Parathyroid adenoma (tissue), 2 donors: Measurements from ENCODE around the gene GRK1.

Experiments used
- H2AFZ ChIP-seq: fragments of 300-600 bp; sonication (generic); one replicate; pipeline ENCODE4 v1.7.0; 2017; ENCODE audit warnings: antibody characterized with exemption, mild to moderate bottlenecking
- H3K27ac ChIP-seq: fragments of 300-600 bp; sonication (generic); one replicate; pipeline ENCODE4 v1.7.0; 2017
- H3K27me3 ChIP-seq: fragments of 300-600 bp; sonication (generic); one replicate; pipeline ENCODE4 v1.7.0; 2017; ENCODE audit warnings: low read length; ENCODE audit not compliant: control insufficient read depth, insufficient read depth
- H3K36me3 ChIP-seq: fragments of 300-600 bp; sonication (generic); one replicate; pipeline ENCODE4 v1.7.0; 2017; ENCODE audit warnings: low read length; ENCODE audit not compliant: control insufficient read depth, insufficient read depth
- H3K4me1 ChIP-seq: fragments of 300-600 bp; sonication (generic); one replicate; pipeline ENCODE4 v1.7.0; 2017; ENCODE audit warnings: control low read depth
- H3K4me2 ChIP-seq: fragments of 300-600 bp; sonication (generic); one replicate; pipeline ENCODE4 v1.7.0; 2017; ENCODE audit warnings: low read length
- H3K4me3 ChIP-seq: fragments of 300-600 bp; sonication (generic); one replicate; pipeline ENCODE4 v1.7.0; 2017; ENCODE audit warnings: low read depth, low read length
- H3K79me2 ChIP-seq: fragments of 300-600 bp; sonication (generic); one replicate; pipeline ENCODE4 v1.7.0; 2017; ENCODE audit warnings: control low read depth
- H3K9ac ChIP-seq: fragments of 300-600 bp; sonication (generic); one replicate; pipeline ENCODE4 v1.7.0; 2017; ENCODE audit warnings: mild to moderate bottlenecking
- H3K9me3 ChIP-seq: fragments of 300-600 bp; sonication (generic); one replicate; pipeline ENCODE4 v1.7.0; 2017; ENCODE audit warnings: low read length; ENCODE audit not compliant: control insufficient read depth
- TF ChIP-seq, protein P1 (sequence below): fragments of 300-600 bp; sonication (generic); IDR thresholded peaks from one replicate; pipeline ENCODE4 v1.7.0; 2017; ENCODE audit warnings: antibody characterized with exemption, mild to moderate bottlenecking
- donor health status: primary hyperparathyroidism.

Gene GRK1

DNA sequence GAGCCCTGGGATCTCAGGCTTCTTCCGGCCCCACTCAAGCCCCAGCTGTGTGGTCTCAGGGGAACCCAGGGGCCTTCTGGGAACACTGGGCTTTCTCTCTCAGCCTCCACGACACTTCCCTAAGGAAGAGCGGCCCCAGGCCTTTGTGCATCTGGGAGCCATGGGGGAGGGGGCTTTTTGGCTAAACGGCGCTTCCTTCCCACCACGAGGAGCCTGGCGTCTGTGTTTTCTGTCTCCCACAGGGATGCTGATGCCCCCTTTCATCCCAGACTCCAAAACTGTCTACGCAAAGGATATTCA lies 67.8 kb downstream of the GRK1 start:
- no peaks in the 10 kb centered on the region for H3K79me2 ChIP-seq
- no peaks in the 10 kb centered on the region for H3K27me3 ChIP-seq
- H2AFZ ChIP-seq = no peak overlapping the region
- H3K9ac ChIP-seq = no peak overlapping the region
- no peak overlapping the region for H3K4me3 ChIP-seq
- no peak overlapping the region for H3K4me2 ChIP-seq
- TF ChIP-seq, protein P1, sequence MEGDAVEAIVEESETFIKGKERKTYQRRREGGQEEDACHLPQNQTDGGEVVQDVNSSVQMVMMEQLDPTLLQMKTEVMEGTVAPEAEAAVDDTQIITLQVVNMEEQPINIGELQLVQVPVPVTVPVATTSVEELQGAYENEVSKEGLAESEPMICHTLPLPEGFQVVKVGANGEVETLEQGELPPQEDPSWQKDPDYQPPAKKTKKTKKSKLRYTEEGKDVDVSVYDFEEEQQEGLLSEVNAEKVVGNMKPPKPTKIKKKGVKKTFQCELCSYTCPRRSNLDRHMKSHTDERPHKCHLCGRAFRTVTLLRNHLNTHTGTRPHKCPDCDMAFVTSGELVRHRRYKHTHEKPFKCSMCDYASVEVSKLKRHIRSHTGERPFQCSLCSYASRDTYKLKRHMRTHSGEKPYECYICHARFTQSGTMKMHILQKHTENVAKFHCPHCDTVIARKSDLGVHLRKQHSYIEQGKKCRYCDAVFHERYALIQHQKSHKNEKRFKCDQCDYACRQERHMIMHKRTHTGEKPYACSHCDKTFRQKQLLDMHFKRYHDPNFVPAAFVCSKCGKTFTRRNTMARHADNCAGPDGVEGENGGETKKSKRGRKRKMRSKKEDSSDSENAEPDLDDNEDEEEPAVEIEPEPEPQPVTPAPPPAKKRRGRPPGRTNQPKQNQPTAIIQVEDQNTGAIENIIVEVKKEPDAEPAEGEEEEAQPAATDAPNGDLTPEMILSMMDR = no peak
- H3K4me1 ChIP-seq = no peaks in the 10 kb centered on the region
- no peak overlapping the region for H3K27ac ChIP-seq
- no peaks in the 10 kb centered on the region for H3K36me3 ChIP-seq
- H3K9me3 ChIP-seq = no peaks in the 10 kb centered on the region

DNA sequence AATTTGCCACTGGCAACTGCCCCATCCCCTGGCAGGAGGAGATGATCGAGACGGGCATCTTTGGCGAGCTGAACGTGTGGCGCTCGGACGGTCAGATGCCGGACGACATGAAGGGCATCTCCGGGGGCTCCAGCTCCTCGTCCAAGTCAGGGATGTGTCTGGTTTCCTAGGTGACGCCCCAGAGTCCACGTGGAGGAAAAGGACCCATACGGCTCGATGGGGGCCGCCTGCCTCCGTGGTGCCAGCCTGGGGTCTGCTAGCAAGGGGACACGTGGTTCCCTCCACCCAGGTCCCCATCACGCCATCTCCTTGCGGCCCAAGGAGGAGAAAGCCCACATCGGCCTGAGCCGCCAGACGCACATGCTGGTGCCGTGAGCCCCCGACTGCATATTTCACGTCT lies 68.2 kb downstream of the GRK1 start:
- Histone ChIP-seq H3K4me3 (no peak overlapping the region), H3K4me1 (no peaks in the 10 kb centered on the region), H3K36me3 (no peaks in the 10 kb centered on the region), H3K27ac (no peak overlapping the region), H3K4me2 (no peak overlapping the region), H3K9ac (no peak overlapping the region), H3K9me3 (no peaks in the 10 kb centered on the region), H3K79me2 (no peaks in the 10 kb centered on the region), H3K27me3 (no peaks in the 10 kb centered on the region), H2AFZ (no peak overlapping the region)
- TF ChIP-seq, protein P1 = no peak

DNA sequence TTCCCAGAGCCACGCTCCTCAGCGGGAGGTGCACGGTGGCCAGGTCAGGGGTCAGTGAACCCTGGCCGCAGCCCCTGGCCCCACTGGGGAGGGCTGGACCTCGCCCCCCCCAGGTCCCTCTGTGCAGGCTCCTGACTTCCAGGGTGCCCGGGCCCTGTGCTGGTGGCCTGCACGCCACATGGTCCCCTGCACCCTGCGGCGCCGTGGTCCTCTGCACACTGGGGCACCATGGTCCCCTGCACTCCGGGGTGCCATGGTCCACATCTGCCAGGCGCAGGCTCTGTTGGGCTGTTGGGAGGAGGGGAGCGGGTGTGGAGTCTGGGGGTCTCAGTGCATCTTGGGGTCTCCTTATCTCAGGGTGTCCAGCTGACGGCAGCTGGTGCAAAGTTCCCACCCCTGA lies 68.7 kb downstream of the GRK1 start:
- Histone ChIP-seq H3K9ac (no peak overlapping the region), H3K79me2 (no peaks in the 10 kb centered on the region), H3K4me1 (no peaks in the 10 kb centered on the region), H3K9me3 (no peaks in the 10 kb centered on the region), H3K4me2 (no peak overlapping the region), H3K4me3 (no peak overlapping the region), H3K27me3 (no peaks in the 10 kb centered on the region), H3K27ac (no peak overlapping the region), H3K36me3 (no peaks in the 10 kb centered on the region), H2AFZ (no peak overlapping the region)
- TF ChIP-seq, protein P1 = no peak

DNA sequence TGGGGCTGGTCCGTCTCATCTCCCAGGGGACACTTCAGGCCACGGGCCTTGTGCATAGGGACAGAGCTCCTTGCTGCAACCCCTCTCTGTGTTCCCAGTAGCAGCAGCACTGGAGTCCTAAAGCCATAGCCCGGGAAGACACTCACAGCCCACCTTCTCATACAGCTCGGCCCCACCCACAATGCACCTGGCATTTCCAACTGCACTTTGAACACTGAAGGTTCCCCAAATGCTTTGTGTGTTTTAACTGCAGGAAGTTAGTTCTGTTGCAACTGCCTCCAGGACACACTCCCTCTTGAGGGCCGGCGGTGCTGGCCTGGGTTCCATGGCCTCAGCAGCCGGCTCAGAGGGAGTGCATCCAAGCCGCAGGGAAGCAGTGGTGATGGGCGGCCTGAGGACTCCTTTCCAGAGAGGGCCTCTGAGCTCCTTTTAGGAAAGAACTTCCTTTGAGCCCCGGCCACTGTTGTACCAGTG lies 69.3 kb downstream of the GRK1 start:
- Histone ChIP-seq H3K27me3 (no peaks in the 10 kb centered on the region), H3K36me3 (no peaks in the 10 kb centered on the region)

DNA sequence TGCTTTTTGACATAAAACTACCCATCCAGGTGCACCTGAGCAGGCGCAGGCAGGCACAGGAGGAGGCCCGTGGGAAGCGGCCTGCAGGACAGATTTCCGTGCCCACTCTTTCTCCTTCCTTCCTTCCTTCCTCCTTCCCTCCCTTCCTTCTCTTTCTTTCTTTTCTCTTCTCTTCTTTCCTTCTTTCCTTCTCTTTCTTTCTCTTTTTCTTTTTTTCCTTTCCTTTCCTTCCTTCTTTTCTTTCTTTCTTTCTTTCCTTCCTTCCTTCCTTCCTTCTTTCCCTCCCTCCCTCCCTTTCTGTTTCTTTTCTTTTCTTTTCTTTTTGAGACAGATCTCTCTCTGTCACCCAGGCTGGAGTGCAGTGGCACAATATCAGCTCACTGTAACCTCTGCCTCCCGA lies 70.8 kb downstream of the GRK1 start:
- H3K9ac ChIP-seq = no peak overlapping the region
- no peak overlapping the region for H3K4me3 ChIP-seq
- TF ChIP-seq, protein P1 = no peak
- H3K79me2 ChIP-seq = no peaks in the 10 kb centered on the region
- no peak overlapping the region for H2AFZ ChIP-seq
- no peaks in the 10 kb centered on the region for H3K9me3 ChIP-seq
- no peaks in the 10 kb centered on the region for H3K4me1 ChIP-seq
- no peaks in the 10 kb centered on the region for H3K36me3 ChIP-seq
- H3K27me3 ChIP-seq = no peaks in the 10 kb centered on the region
- no peak overlapping the region for H3K27ac ChIP-seq
- no peak overlapping the region for H3K4me2 ChIP-seq

More for the DNA sequence above, 69.3 kb downstream of the GRK1 start:
- H3K27ac ChIP-seq = no peak overlapping the region
- H3K9ac ChIP-seq = no peak overlapping the region
- no peak overlapping the region for H2AFZ ChIP-seq
- H3K79me2 ChIP-seq = no peaks in the 10 kb centered on the region
- H3K4me3 ChIP-seq = no peak overlapping the region
- no peaks in the 10 kb centered on the region for H3K9me3 ChIP-seq
- no peak overlapping the region for H3K4me2 ChIP-seq
- H3K4me1 ChIP-seq = no peaks in the 10 kb centered on the region
- TF ChIP-seq, protein P1 = no peak
